Measurements from ENCODE around the gene LMNB1. TPM values are rescaled to one million over a fixed set of nuclear protein-coding genes. Genes with fewer than 3 reads are reported as not detected.

The LMNB1 gene
- total RNA-seq, 1 experiment from 2014 or later: 211 TPM

DNA sequence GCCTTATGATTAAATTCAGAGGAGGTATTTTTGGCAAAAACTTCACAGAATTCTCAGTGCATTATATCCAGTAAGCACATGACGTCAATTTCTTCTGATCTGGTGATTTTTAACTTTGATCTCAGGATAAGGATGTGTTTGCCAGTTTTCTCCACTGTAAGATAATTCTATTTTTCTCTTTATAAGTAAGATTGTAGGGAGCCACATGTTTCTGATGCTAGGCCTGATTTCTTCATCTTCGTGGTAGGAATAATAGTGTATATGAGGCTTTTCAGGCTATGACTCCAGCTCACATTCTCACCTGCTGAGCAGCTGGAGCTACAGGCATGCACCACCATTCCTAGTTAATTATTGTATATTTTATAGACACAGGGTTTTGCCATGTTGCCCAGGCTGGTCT, 32.1 kb upstream of the LMNB1 start:
- DNase-seq: no peak
- H2AFZ ChIP-seq (ENCODE audit: low read length): no peak overlapping the region
- H4K5ac ChIP-seq (ENCODE audit: insufficient read length, low read depth, low read length): no peak overlapping the region
- H3K27ac ChIP-seq (ENCODE audit: insufficient read length, low read depth, low read length): no peak overlapping the region
- no peak overlapping the region for H2BK20ac ChIP-seq (ENCODE audit: low read depth, low read length, poor library complexity, severe bottlenecking)
- no peak overlapping the region for H2BK5ac ChIP-seq (ENCODE audit: insufficient read length, low read length)
- H3K14ac ChIP-seq (ENCODE audit: insufficient read depth, low read length): no peak overlapping the region
- H3T11ph ChIP-seq (ENCODE audit: low read length): no peak overlapping the region
- Mint-ChIP-seq H3K4me1 (peaks cover 27 to 34% of the 10 kb centered on the region in 2 experiments), H3K4me3 (no peak overlapping the region), H3K27ac (no peak overlapping the region), H3K36me3 (ENCODE audit: insufficient read depth in 1 of 3, low read depth in 3 of 3) (no peaks in the 10 kb centered on the region), H3K9me3 (no peaks in the 10 kb centered on the region), H3K27me3 (ENCODE audit: low read depth) (no peaks in the 10 kb centered on the region)
- H3K27me3 ChIP-seq (ENCODE audit: insufficient read depth, low read length): no peaks in the 10 kb centered on the region
- no CpG with 5 or more reads among the region's 2 CpGs for WGBS (ENCODE audit: extremely low coverage, insufficient read length, low lambda C conversion rate)
- H3K56ac ChIP-seq (ENCODE audit: insufficient read length, low read depth, low read length): no peak overlapping the region
- H3K79me2 ChIP-seq (ENCODE audit: insufficient read depth, low read length): no peaks in the 10 kb centered on the region
- no peak overlapping the region for H3K18ac ChIP-seq (ENCODE audit: insufficient read length, low read depth, low read length)
- H3K9me3 ChIP-seq (ENCODE audit: control insufficient read depth, low read depth, low read length): no peaks in the 10 kb centered on the region
- H4K8ac ChIP-seq (replicated peaks; ENCODE audit: insufficient read length, low read depth, low read length): no peak overlapping the region
- H2BK120ac ChIP-seq (ENCODE audit: low read depth, low read length, poor library complexity, severe bottlenecking): no peak overlapping the region
- TF ChIP-seq, protein P1, sequence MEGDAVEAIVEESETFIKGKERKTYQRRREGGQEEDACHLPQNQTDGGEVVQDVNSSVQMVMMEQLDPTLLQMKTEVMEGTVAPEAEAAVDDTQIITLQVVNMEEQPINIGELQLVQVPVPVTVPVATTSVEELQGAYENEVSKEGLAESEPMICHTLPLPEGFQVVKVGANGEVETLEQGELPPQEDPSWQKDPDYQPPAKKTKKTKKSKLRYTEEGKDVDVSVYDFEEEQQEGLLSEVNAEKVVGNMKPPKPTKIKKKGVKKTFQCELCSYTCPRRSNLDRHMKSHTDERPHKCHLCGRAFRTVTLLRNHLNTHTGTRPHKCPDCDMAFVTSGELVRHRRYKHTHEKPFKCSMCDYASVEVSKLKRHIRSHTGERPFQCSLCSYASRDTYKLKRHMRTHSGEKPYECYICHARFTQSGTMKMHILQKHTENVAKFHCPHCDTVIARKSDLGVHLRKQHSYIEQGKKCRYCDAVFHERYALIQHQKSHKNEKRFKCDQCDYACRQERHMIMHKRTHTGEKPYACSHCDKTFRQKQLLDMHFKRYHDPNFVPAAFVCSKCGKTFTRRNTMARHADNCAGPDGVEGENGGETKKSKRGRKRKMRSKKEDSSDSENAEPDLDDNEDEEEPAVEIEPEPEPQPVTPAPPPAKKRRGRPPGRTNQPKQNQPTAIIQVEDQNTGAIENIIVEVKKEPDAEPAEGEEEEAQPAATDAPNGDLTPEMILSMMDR (conservative IDR thresholded peaks at IDR 0.05): no peak
- H2BK12ac ChIP-seq (ENCODE audit: insufficient read length, low read depth, low read length): no peak overlapping the region
- H3K4ac ChIP-seq (ENCODE audit: low read depth, low read length): no peak overlapping the region
- H2AK5ac ChIP-seq (ENCODE audit: insufficient read length, low read length): no peak overlapping the region
- H3K4me1 ChIP-seq (ENCODE audit: insufficient read depth, low read length): peaks cover 2% of the 10 kb centered on the region; the same call in 1 of the 2 replicates
- H3K23ac ChIP-seq (ENCODE audit: insufficient read length, low read depth, low read length): no peak overlapping the region
- no peaks in the 10 kb centered on the region for H3K79me1 ChIP-seq (ENCODE audit: insufficient read depth, low read depth, low read length, poor library complexity, severe bottlenecking)
- H2BK15ac ChIP-seq (ENCODE audit: low read depth, low read length): no peak overlapping the region
- H3K23me2 ChIP-seq (ENCODE audit: insufficient read length, low read depth, low read length, poor library complexity, severe bottlenecking): no peaks in the 10 kb centered on the region
- no peak overlapping the region for H3K9ac ChIP-seq (ENCODE audit: extremely low read depth, insufficient read length, low read length)
- no peak overlapping the region for H4K91ac ChIP-seq (ENCODE audit: insufficient read length, low read depth, low read length)
- H3K4me2 ChIP-seq (ENCODE audit: insufficient read depth, insufficient read length, low read length): no peak overlapping the region
- H4K20me1 ChIP-seq (ENCODE audit: control insufficient read depth, insufficient read depth, insufficient read length): no peaks in the 10 kb centered on the region

All from H9 (cell line).